ENCODE measurements around the gene LGALS14. TPM values are rescaled to one million over a fixed set of nuclear protein-coding genes. Genes with fewer than 3 reads are reported as not detected.

LGALS14 gene
- total RNA-seq, 1 experiment from 2014 or later = not detected

- no peak for TF ChIP-seq ZNF281 (CRISPR knock-in tag; IDR thresholded peaks at IDR 0.05)
- no peak for TF ChIP-seq FOXJ3 (CRISPR knock-in tag; IDR thresholded peaks at IDR 0.05; ENCODE audit: borderline replicate concordance)
- TF ChIP-seq GABPB1 (CRISPR knock-in tag; IDR thresholded peaks at IDR 0.05) = no peak
- TF ChIP-seq, protein P1, sequence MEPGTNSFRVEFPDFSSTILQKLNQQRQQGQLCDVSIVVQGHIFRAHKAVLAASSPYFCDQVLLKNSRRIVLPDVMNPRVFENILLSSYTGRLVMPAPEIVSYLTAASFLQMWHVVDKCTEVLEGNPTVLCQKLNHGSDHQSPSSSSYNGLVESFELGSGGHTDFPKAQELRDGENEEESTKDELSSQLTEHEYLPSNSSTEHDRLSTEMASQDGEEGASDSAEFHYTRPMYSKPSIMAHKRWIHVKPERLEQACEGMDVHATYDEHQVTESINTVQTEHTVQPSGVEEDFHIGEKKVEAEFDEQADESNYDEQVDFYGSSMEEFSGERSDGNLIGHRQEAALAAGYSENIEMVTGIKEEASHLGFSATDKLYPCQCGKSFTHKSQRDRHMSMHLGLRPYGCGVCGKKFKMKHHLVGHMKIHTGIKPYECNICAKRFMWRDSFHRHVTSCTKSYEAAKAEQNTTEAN (CRISPR knock-in tag; IDR thresholded peaks at IDR 0.05) = no peak
- TF ChIP-seq GRHL2 (CRISPR knock-in tag; IDR thresholded peaks at IDR 0.05; ENCODE audit: insufficient replicate concordance, severe bottlenecking) = no peak
Observed at GRCh38 chr19:39737891-39738290, 33.6 kb downstream of the LGALS14 start, which contains the start of gene CLC (continued).

GRCh38 chr19:39738814-39739213 is 34.5 kb downstream of the LGALS14 start:
- H3K27ac Mint-ChIP-seq = no peak overlapping the region
- ATAC-seq = no peak
- POLR2A ChIA-PET = no interaction called here
- H3K4me1 Mint-ChIP-seq = no peaks in the 10 kb centered on the region; the same call in 1 of the 2 replicates
- peaks cover 42% of the 10 kb centered on the region for H3K27me3 Mint-ChIP-seq (ENCODE audit: low read depth)
- H3K4me3 Mint-ChIP-seq = no peak overlapping the region
- no peaks in the 10 kb centered on the region for H3K9me3 Mint-ChIP-seq
- CTCF ChIA-PET = interaction anchor here (1.0 kb wide), 2 partner anchors 8 to 187 kb away, joined by 3 to 4 read pairs; no protein-coding TSS in a partner anchor
- TF ChIP-seq, protein P2, sequence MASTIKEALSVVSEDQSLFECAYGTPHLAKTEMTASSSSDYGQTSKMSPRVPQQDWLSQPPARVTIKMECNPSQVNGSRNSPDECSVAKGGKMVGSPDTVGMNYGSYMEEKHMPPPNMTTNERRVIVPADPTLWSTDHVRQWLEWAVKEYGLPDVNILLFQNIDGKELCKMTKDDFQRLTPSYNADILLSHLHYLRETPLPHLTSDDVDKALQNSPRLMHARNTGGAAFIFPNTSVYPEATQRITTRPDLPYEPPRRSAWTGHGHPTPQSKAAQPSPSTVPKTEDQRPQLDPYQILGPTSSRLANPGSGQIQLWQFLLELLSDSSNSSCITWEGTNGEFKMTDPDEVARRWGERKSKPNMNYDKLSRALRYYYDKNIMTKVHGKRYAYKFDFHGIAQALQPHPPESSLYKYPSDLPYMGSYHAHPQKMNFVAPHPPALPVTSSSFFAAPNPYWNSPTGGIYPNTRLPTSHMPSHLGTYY (CRISPR knock-in tag; IDR thresholded peaks at IDR 0.05) = no peak
- no peak for TF ChIP-seq RORB (CRISPR knock-in tag; IDR thresholded peaks at IDR 0.05)
- no peak for TF ChIP-seq ZNF138 (CRISPR knock-in tag; conservative IDR thresholded peaks at IDR 0.05)
- TF ChIP-seq FOXK1 (CRISPR knock-in tag; IDR thresholded peaks at IDR 0.05) = no peak
- no peak for DNase-seq (ENCODE audit: low spot score)
- H3K36me3 Mint-ChIP-seq = no peaks in the 10 kb centered on the region

GRCh38 chr19:39740395-39740794 is 36.1 kb downstream of the LGALS14 start:
- H3K27ac Mint-ChIP-seq = no peak overlapping the region
- ChIA-PET POLR2A (no interaction called here), CTCF (no interaction called here)
- H3K4me3 Mint-ChIP-seq = no peak overlapping the region
- H3K36me3 Mint-ChIP-seq = no peaks in the 10 kb centered on the region
- H3K4me1 Mint-ChIP-seq = no peaks in the 10 kb centered on the region; the same call in 1 of the 2 replicates
- ATAC-seq (no peak), DNase-seq (ENCODE audit: low spot score) (no peak)
- peaks cover 44% of the 10 kb centered on the region for H3K27me3 Mint-ChIP-seq (ENCODE audit: low read depth)
- H3K9me3 Mint-ChIP-seq = no peaks in the 10 kb centered on the region
- TF ChIP-seq MLX (CRISPR knock-in tag; IDR thresholded peaks at IDR 0.05) (no peak), ZNF232 (CRISPR knock-in tag; IDR thresholded peaks at IDR 0.05) (no peak), HMGA2 (CRISPR knock-in tag; IDR thresholded peaks at IDR 0.05) (no peak), NR3C1 (CRISPR knock-in tag; conservative IDR thresholded peaks at IDR 0.05; ENCODE audit: low read depth) (no peak)
- TF ChIP-seq, protein P3, sequence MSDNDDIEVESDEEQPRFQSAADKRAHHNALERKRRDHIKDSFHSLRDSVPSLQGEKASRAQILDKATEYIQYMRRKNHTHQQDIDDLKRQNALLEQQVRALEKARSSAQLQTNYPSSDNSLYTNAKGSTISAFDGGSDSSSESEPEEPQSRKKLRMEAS (CRISPR knock-in tag; IDR thresholded peaks at IDR 0.05) = no peak
- TF ChIP-seq, protein P4, sequence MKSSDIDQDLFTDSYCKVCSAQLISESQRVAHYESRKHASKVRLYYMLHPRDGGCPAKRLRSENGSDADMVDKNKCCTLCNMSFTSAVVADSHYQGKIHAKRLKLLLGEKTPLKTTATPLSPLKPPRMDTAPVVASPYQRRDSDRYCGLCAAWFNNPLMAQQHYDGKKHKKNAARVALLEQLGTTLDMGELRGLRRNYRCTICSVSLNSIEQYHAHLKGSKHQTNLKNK (CRISPR knock-in tag; IDR thresholded peaks at IDR 0.05) = no peak
